ENCODE results near the gene CDK9.
A peak's percentile ranks its signal among the peaks of the same experiment; 100 is the strongest.
"Not testable (repeated sequence)": the region's sequence is repeated elsewhere in the genome, so short reads cannot be mapped to it uniquely, and the experiment has no call there.

The CDK9 gene
- total RNA-seq = 59.7 to 97.1 reads per million in 2 experiments

GRCh38 chr9:127785933-127786772, at the start of gene CDK9:
Gene CDK9, plus strand, starts transcription at chr9:127786034. Its CDS starts 115 bp downstream, at chr9:127786149.
- peak; percentile 90 for DNase-seq (ENCODE audit: low read depth)

- DNase-seq (ENCODE audit: low read depth) = no peak
Observed at GRCh38 chr9:127738666-127739065, 47.2 kb upstream of the CDK9 start.

GRCh38 chr9:127739614-127740330, 46.1 kb upstream of the CDK9 start:
- DNase-seq (ENCODE audit: low read depth) = no peak

GRCh38 chr9:127741831-127742434, 43.9 kb upstream of the CDK9 start:
- no peak for DNase-seq (ENCODE audit: low read depth)

- no peak for DNase-seq (ENCODE audit: low read depth)
Observed at GRCh38 chr9:127742435-127743088, 43.3 kb upstream of the CDK9 start.

GRCh38 chr9:127744398-127745110, 41.3 kb upstream of the CDK9 start:
- no peak for DNase-seq (ENCODE audit: low read depth)

- no peak for DNase-seq (ENCODE audit: low read depth)
Observed at GRCh38 chr9:127746959-127747569, 38.8 kb upstream of the CDK9 start.

- no peak for DNase-seq (ENCODE audit: low read depth)
Observed at GRCh38 chr9:127749090-127749787, 36.6 kb upstream of the CDK9 start.

GRCh38 chr9:127751269-127752054, 34.4 kb upstream of the CDK9 start:
- no peak for DNase-seq (ENCODE audit: low read depth)

GRCh38 chr9:127753148-127753547, 32.7 kb upstream of the CDK9 start:
- no peak for DNase-seq (ENCODE audit: low read depth)

- DNase-seq (ENCODE audit: low read depth) = no peak
Observed at GRCh38 chr9:127753622-127754021, 32.2 kb upstream of the CDK9 start.

GRCh38 chr9:127754099-127755060, 31.5 kb upstream of the CDK9 start:
- DNase-seq (ENCODE audit: low read depth) = no peak

GRCh38 chr9:127755061-127756060, 30.5 kb upstream of the CDK9 start:
- no peak for DNase-seq (ENCODE audit: low read depth)

GRCh38 chr9:127756233-127756632, 29.6 kb upstream of the CDK9 start:
- no peak for DNase-seq (ENCODE audit: low read depth)

GRCh38 chr9:127756776-127757175, 29.1 kb upstream of the CDK9 start:
- DNase-seq (ENCODE audit: low read depth) = not testable (repeated sequence)

GRCh38 chr9:127758843-127759242, 27.0 kb upstream of the CDK9 start:
- DNase-seq (ENCODE audit: low read depth) = no peak

- DNase-seq (ENCODE audit: low read depth) = no peak
Observed at GRCh38 chr9:127761061-127761460, 24.8 kb upstream of the CDK9 start.

All from T follicular helper cell (primary cell).